GM19397 (cell line): ENCODE measurements around the gene UXS1.

Experiments
- ATAC-seq: cut with Tn5 transposase; IDR thresholded peaks from one replicate; pipeline ENCODE4 v1.9.1; 2021; ENCODE audit warnings: mild to moderate bottlenecking, moderate library complexity; ENCODE audit not compliant: unreplicated experiment

Gene UXS1

DNA sequence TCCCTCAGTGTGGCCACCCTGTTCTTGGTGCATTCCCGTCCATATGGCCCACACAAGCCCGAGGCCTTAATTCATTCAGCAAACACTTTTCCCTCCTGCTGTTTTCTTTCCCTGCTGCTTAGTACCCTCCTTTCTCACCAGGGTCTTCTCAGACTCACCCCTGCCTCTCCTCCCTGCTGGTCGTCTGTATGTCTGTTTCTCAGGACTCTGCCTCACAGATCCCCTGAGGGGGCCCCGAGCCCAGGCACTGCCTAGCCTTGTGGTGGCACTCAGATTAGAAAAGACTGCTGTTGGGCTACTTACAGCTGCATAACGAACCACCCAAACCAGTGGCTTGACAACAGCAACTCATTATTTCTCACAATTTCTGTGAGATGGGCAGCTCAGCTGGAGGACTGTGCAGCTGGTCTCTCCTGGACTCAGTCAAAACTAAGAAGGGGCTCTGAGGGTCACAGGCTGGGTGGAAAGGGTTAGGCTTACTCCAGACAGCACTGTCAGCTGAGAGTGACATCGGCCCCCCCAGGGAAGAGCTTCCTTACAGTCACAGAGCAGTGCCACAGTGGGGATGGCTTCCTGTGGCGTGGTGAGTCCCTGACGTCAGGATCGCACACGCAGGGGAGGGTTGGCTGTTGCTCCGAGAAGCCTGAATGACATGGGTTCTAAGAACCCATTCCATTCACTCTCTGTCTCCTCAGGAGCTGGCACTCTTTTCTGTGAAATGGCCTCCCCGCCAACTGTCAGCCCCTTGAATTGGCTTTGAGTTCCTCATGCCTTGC, 139.0 kb downstream of the UXS1 start:
- no peak for ATAC-seq

DNA sequence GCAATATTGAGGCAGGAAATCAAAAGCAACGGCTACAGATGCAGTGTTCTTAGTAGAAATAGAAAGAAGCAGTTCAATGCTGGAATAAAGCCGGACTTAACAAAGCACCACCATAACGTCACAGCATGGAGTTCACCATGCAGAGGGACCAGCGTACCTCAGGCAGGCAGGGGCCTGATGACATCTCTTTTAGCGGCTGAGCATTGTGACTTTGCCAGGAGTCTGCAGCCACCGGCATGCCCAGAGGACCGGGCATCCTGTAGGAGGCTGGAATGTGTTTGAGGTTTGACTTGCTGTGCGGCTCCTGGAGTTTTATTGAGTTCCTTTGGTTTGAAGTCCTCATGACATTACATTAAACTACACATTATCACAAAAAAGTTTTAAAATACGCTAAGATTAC, 139.8 kb downstream of the UXS1 start:
- ATAC-seq = no peak

- no peak for ATAC-seq
These were observed 140.5 kb downstream of the UXS1 start for GRCh38 chr2:106053581-106053980.

DNA sequence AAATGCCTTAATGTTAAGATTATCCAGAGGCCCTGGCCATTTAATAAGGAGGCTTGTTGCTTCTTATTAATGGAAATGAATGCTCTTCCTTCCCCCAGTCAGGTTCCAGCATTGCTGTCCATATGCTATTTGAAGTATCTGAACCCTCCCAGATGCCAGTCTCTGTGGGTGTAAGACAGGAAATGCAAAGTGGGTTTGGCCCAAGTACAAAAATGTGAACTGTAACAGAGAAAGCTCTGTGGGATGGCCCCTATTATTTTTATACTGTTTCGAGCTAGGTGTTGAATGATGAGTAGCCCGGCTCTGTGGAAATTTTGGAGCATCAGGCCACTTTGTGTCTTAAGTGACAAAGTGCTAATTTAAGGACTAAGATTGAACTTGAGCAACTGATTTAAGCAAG, 141.0 kb downstream of the UXS1 start:
- ATAC-seq = no peak

GRCh38 chr2:106044859-106045258, 149.2 kb downstream of the UXS1 start:
- no peak for ATAC-seq

GRCh38 chr2:106044021-106044420, 150.1 kb downstream of the UXS1 start:
- no peak for ATAC-seq
